ENCODE data around the gene NLGN2.

The NLGN2 gene

GRCh38 chr17:7392696-7393612, 14.7 kb upstream of the NLGN2 start:
- DNase-seq: no peak

- DNase-seq: peak; percentile 66
These were observed 13.8 kb upstream of the NLGN2 start for GRCh38 chr17:7393613-7394451.

- DNase-seq: peak; percentile 62
These were observed 13.0 kb upstream of the NLGN2 start, which contains the start of gene PLSCR3 for GRCh38 chr17:7394452-7395191. Gene PLSCR3, minus strand, starts transcription at chr17:7394525. Its CDS starts 415 bp downstream, at chr17:7394110.

- no peak for DNase-seq
These were observed 11.5 kb upstream of the NLGN2 start for GRCh38 chr17:7396147-7396546.

- no peak for DNase-seq
These were observed 9.0 kb upstream of the NLGN2 start for GRCh38 chr17:7398612-7399011.

GRCh38 chr17:7403043-7403726, 4.5 kb upstream of the NLGN2 start:
- no peak for DNase-seq

GRCh38 chr17:7403727-7403976, 4.0 kb upstream of the NLGN2 start:
- no peak for DNase-seq

GRCh38 chr17:7403977-7404736, 3.5 kb upstream of the NLGN2 start, which contains the start of gene TMEM256:
Gene TMEM256, minus strand, starts transcription at chr17:7404097. Its CDS starts 13 bp downstream, at chr17:7404084.
- DNase-seq: peak; percentile 97

- peak; percentile 64 for DNase-seq
These were observed 2.8 kb upstream of the NLGN2 start for GRCh38 chr17:7404737-7405349.

- DNase-seq: no peak
These were observed 2.1 kb upstream of the NLGN2 start for GRCh38 chr17:7405350-7406234.

- DNase-seq: no peak
These were observed 1.3 kb upstream of the NLGN2 start for GRCh38 chr17:7406235-7406825.

GRCh38 chr17:7407082-7407481, 563 bp upstream of the NLGN2 start:
- no peak for DNase-seq

- DNase-seq: peak; percentile 10
These were observed 645 bp downstream of the NLGN2 start for GRCh38 chr17:7408252-7408727.

- no peak for DNase-seq
These were observed 1.2 kb downstream of the NLGN2 start for GRCh38 chr17:7408863-7409262.

GRCh38 chr17:7409716-7410115, 2.1 kb downstream of the NLGN2 start:
- no peak for DNase-seq

GRCh38 chr17:7410634-7411426, 3.2 kb downstream of the NLGN2 start:
- DNase-seq: no peak

GRCh38 chr17:7411427-7411750, 3.7 kb downstream of the NLGN2 start:
- DNase-seq: no peak

GRCh38 chr17:7413346-7413985, 5.8 kb downstream of the NLGN2 start:
- DNase-seq: no peak

All from CD4-positive, alpha-beta T cell treated with Interleukin-4 for 4 hours (primary cell).